Hematopoietic multipotent progenitor cell treated with erythropoietin and hydrocortisone succinate and interleukin-3 and kit ligand, for 15 days (in vitro differentiated cells): ENCODE results near the gene FSCN2.

Experiments
- DNase-seq: peaks from one replicate; pipeline ENCODE4 v3.0.0-alpha.2; 2015; ENCODE audit warnings: low spot score

FSCN2 gene

GRCh38 chr17:81542431-81543338 is 14.5 kb downstream of the FSCN2 start:
- DNase-seq = no peak

DNA sequence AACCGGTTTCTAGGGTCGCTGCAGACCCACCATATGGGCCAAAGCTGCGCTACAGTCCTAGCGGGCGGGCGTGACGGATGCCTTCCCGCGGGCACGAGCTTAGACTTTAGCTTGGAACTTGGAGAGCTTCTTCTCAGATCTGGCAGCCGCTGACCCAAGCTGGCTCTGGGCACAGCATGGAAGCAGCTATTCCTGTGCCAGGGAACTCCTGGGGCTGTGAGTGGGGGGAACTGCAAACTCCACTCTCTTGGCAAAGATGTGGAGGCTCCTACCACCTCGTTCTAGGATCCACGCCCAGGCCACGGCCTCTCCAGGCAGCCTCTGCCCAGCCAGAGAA is 15.1 kb downstream of the FSCN2 start:
- no peak for DNase-seq

GRCh38 chr17:81543756-81544155 is 15.6 kb downstream of the FSCN2 start:
- no peak for DNase-seq

GRCh38 chr17:81544281-81544974 is 16.3 kb downstream of the FSCN2 start:
- no peak for DNase-seq

- no peak for DNase-seq
Observed at GRCh38 chr17:81545160-81545949, 17.2 kb downstream of the FSCN2 start.

DNA sequence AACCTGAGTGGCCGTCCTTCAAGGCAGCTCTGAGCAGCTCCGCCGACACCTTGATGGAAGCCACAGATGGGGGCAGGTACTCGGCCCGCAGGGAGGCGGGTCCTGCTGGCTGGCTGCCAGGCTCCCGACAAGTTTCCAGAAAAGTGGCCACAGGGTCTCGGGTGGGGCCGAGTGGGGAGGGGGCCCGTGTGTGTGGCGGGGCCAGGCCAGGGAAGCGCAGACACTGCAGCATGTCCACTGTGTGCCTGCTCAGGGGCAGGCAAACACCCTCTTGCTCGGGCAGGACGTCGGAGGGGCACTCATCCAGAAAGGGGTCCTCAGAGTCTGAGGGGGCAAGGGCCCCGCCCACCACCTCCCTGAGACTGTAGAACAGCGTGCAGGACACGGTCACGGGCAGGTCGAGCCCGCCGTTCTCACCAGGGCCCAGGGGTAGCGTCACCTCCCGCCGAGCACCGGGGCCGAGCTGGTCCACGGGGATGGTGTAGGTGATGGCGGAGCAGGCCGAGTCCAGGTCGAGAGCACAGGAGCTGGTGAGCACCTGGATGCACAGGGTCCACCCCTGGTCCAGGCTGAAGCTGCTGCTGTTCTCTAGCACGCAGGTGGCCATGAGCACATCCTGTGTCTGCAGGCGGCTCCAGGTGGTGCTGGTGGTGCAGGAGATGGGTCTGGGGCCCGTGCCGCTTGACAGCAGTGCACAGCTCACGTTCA is 18.9 kb downstream of the FSCN2 start:
- DNase-seq = no peak

- no peak for DNase-seq
Observed at GRCh38 chr17:81547614-81547982, 19.4 kb downstream of the FSCN2 start.

- DNase-seq = no peak
Observed at GRCh38 chr17:81549031-81549557, 20.9 kb downstream of the FSCN2 start.

DNA sequence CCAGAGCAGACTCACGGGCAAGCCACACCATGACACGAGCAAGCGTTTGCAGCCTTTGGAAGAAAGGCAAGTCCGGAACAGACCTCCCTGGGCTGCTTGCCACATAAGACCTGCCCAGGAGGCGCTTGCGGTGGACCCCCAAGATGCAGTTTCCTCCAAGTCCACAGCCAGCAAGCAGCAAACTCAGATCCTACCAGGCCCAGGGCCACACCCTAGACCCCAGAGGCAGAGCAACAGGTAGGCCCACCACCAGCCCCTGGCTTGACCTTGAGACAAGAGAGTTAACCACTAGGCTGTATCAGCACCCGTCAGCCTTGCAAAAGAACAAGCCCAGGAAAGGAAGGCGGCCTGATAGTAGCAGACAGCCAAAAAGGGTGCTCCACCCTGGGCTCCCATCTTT is 21.6 kb downstream of the FSCN2 start:
- no peak for DNase-seq

DNA sequence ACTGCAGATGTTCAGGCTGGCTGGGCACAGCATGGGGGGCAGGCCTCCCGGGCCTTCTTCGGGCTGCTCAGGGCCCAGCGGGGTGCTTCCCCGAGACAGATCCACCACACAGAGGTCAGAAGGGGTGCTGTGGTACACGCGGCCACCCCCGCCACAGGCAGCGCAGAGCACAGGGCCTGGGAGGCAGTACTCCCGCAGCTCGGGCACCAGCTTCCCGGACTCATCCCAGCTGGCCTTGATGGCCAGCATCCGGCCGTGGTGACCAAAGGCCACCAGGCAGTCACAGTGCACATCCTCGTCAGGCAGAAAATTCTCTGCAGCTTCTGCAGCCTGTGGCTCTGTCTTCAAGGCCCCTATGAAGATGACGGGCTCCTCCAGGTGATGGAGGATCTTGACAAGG is 22.1 kb downstream of the FSCN2 start:
- DNase-seq = no peak

DNA sequence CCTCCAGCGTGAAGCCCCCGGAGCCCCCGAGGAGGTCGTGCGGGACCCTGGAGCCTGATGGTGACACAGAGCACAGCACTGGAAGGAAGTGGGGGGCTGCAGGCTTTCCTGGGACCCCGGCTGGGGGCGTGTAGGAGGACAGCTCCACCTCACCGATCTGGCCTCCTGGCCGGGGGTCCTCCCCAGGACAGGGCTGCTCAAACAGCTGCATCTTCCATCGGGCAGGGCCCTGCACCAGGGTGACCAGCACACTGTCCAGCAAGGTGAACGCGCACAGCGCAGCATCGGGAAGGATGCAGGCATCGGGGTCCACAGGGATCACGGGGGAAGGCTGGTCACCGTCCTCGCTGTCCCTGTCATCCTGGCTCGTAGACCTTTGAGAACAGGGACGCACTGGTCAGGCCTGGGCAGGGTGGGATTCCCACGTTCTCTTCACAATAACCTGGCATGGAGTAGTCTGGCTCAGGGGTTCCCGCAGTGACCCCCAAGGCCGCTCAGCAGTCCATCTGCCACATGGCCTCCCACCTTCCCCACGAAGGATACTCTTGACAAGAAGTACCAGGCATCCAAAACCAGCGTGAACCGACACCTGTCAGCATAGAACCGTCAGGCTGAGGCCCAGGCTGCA is 22.8 kb downstream of the FSCN2 start:
- no peak for DNase-seq

GRCh38 chr17:81551458-81552243 is 23.5 kb downstream of the FSCN2 start:
- no peak for DNase-seq

GRCh38 chr17:81552244-81553017 is 24.3 kb downstream of the FSCN2 start, which contains the start of gene FAAP100:
Gene FAAP100, minus strand, starts transcription at chr17:81552353. Its CDS starts 23 bp downstream, at chr17:81552330.
- DNase-seq = peak; percentile 83

DNA sequence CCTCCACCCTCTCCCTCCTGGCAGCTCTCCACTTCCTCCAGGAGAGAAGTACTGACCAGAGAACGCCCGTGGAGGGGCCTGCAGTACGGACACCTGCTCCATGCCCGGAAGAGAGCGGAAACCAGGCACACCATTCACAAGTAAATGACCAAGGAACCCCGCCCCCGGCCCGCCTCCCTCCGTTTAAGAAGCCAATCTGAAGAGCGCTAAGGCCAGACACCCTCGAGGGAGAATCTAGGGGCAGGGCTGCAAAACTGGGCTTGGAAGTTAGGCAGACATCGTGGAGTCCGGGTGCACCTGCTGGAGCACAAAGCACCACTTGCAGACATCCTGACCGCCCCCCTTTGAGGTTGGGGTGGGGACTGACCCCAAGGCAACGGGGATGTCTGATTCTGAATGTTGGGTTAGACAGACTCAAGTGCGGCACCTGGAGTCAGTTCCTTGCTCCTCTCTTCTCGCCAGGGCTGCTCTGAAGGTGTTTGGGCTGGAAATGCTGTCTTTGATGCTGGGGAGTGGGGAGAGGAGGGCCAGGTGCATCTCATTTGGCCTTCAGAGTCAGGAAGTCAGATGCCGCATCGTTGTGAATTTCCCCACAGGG is 24.9 kb downstream of the FSCN2 start:
- DNase-seq = peak; percentile 61

DNA sequence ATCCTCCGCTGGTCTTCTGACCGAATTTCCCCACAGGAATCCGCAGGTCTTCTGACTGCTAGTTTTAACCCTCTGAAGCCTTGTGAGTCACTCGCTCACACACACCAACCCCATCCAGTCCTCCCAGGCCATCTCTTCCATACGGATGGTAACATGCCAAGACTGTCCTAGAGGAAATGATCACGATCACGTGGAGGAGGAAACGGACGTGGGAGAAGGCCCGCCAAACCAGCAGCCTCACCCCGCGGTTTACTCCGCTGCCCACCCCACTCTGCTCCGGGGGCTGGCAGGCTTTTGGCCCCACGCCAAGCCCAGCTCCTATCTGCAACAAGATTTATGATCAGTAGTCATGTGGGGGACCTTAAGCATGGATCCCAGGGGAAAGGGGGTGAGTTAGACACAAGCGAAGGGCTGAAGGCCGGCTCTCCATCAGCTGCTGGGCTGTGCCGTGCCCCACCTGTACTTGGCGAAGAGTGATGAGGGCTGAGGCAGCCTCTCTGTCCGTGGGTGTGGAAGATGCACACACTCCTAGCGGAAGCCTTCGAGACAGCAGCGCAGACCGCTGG is 25.5 kb downstream of the FSCN2 start:
- DNase-seq = no peak

- DNase-seq = no peak
Observed at GRCh38 chr17:81556175-81556691, 28.1 kb downstream of the FSCN2 start.

- no peak for DNase-seq
Observed at GRCh38 chr17:81556863-81557262, 28.7 kb downstream of the FSCN2 start.

DNA sequence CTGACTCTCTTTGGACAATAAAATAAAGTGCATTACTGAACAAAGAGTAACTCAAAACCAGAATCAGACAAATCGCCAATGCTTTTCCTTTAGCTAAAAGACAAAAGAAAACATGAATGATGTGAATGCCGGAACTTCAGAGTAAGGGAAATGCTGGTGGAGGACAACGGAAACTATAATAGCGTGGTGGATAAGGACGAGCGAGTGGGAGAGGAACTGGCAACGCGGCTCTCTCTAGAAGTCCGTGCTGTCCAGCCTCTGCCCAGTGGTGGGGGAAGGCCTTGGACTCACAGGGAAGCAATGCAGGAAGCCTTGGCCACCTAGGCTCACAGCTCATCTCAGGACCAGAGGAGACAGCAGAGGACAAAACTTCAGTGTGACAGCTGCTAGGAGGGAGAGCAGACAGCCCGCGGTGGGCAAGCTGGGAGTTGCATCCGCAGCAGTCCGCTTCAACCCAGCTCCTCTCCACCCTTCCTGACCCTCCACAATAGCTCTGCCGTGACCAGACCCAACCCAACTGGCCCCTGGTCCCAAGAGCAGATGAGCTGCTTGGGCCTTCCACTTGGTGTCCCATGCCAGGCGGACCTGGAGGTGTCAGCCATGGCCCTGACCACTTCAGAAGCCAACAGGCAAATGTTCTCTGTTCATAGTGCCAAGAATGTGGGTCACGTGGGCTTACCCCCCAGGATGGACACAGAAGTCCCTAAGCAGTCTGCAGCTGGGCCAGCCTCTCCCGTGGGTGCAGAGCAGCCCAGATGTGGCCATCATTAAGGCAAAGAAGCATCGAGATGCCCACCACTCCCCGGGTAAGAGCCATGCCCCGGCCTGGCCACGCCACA is 29.3 kb downstream of the FSCN2 start:
- DNase-seq = no peak
